Measurements from ENCODE around the gene KPNA2.
"Not testable (repeated sequence)": the region's sequence is repeated elsewhere in the genome, so short reads cannot be mapped to it uniquely, and the experiment has no call there.

KPNA2 gene

DNA sequence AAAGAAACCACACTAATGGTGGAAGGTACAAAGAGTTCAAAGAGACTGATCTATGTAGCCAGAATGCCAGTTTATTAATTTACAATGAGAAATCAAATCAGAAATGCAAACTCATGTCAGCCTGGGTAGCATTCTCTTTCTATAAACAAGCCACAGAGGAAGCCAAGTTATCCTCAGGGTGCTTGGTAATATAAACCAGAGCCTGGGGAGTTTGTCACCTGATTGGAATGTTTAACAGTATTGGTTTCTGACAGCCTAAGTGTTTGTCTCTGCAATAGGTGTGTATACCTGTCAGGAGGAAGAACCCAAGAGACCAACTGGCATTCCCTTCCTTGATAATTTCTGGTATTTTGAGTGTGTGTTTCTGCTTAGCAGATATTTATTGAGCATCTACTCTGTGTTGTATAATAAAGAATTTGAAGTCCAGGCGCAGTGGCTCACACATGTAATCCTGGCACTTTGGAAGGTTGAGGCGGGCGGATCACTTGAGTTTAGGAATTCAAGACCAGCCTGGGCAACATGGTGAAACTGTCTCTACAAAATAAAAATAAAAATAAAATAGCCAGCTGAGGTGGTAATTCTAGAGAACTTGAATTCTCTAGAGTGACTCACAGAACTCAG is 36.1 kb upstream of the KPNA2 start:
- Histone ChIP-seq H3K4me1 (ENCODE audit: control insufficient read depth in 1 of 2, insufficient read depth in 2 of 2, low read length in 2 of 2) (peaks cover 7% of the 10 kb centered on the region in 2 donors), H3K9me3 (ENCODE audit: control insufficient read depth in 1 of 2, low read length in 2 of 2) (no peaks in the 10 kb centered on the region), H3K36me3 (ENCODE audit: control insufficient read depth in 1 of 2, insufficient read depth in 2 of 2, low read length in 2 of 2) (no peaks in the 10 kb centered on the region), H3K27ac (ENCODE audit: low read length) (no peak overlapping the region), H3K4me3 (ENCODE audit: low read depth in 1 of 2, low read length in 2 of 2) (no peak overlapping the region), H3K27me3 (ENCODE audit: low read depth, low read length) (no peaks in the 10 kb centered on the region)

DNA sequence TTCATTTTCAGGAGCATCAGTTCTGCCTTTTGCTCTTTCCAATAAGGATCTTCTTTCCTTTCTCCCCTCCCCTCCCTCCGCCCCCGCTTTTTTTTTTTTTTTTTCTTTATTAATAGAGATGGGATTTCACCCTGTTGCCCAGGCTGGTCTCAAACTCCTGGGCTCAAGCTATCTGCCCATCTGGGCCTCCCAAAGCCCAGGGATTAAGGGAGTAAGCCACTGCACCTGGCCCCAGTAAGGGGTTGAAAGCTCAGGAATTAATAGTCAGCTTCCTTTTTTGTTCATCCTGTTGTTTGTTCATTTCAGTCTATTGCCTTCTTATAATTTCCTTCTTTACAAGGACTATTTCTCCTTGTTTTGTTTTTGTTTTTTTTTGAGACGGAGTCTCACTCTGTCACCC is 31.3 kb upstream of the KPNA2 start:
- Histone ChIP-seq H3K4me1 (ENCODE audit: control insufficient read depth in 1 of 2, insufficient read depth in 2 of 2, low read length in 2 of 2) (no peaks in the 10 kb centered on the region), H3K9me3 (ENCODE audit: control insufficient read depth in 1 of 2, low read length in 2 of 2) (no peaks in the 10 kb centered on the region), H3K4me3 (ENCODE audit: low read depth in 1 of 2, low read length in 2 of 2) (no peak overlapping the region), H3K27me3 (ENCODE audit: low read depth, low read length) (no peaks in the 10 kb centered on the region), H3K36me3 (ENCODE audit: control insufficient read depth in 1 of 2, insufficient read depth in 2 of 2, low read length in 2 of 2) (no peaks in the 10 kb centered on the region), H3K27ac (ENCODE audit: low read length) (no peak overlapping the region)

GRCh38 chr17:68006797-68007196 is 28.7 kb upstream of the KPNA2 start:
- H3K4me1 ChIP-seq (ENCODE audit: control insufficient read depth in 1 of 2, insufficient read depth in 2 of 2, low read length in 2 of 2) = no peaks in the 10 kb centered on the region
- H3K36me3 ChIP-seq (ENCODE audit: control insufficient read depth in 1 of 2, insufficient read depth in 2 of 2, low read length in 2 of 2) = no peaks in the 10 kb centered on the region
- no peak overlapping the region for H3K4me3 ChIP-seq (ENCODE audit: low read depth in 1 of 2, low read length in 2 of 2)

GRCh38 chr17:68011199-68011665 is 24.3 kb upstream of the KPNA2 start:
- H3K36me3 ChIP-seq (ENCODE audit: control insufficient read depth in 1 of 2, insufficient read depth in 2 of 2, low read length in 2 of 2) = no peaks in the 10 kb centered on the region
- no peaks in the 10 kb centered on the region for H3K9me3 ChIP-seq (ENCODE audit: control insufficient read depth in 1 of 2, low read length in 2 of 2)
- H3K4me3 ChIP-seq (ENCODE audit: low read depth in 1 of 2, low read length in 2 of 2) = no peak overlapping the region
- no peaks in the 10 kb centered on the region for H3K4me1 ChIP-seq (ENCODE audit: control insufficient read depth in 1 of 2, insufficient read depth in 2 of 2, low read length in 2 of 2)
- H3K27me3 ChIP-seq (ENCODE audit: low read depth, low read length) = no peaks in the 10 kb centered on the region
- H3K27ac ChIP-seq (ENCODE audit: low read length) = no peak overlapping the region

More at GRCh38 chr17:68006797-68007196, 28.7 kb upstream of the KPNA2 start:
- Histone ChIP-seq H3K27me3 (ENCODE audit: low read depth, low read length) (no peaks in the 10 kb centered on the region), H3K27ac (ENCODE audit: low read length) (no peak overlapping the region), H3K9me3 (ENCODE audit: control insufficient read depth in 1 of 2, low read length in 2 of 2) (no peaks in the 10 kb centered on the region)

DNA sequence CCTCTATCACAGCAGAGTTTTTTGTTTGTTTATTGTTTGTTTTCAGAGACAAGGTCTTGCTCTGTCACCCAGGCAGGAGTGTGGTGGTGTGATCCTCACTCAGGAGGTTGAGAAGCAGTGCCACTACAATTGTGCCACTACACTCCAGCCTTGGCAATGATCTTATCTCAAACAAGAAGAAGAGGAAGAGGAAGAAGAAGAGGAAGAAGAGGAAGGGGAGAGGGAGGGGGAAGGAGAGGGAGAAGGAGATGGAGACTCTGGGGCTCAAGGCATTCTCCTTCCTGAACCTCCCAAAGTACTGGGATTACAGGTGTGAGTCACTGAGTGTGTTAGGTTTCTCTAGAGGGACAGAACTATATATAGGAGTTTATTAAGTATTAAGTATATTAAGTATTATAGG is 22.1 kb upstream of the KPNA2 start:
- Histone ChIP-seq H3K36me3 (ENCODE audit: control insufficient read depth in 1 of 2, insufficient read depth in 2 of 2, low read length in 2 of 2) (no peaks in the 10 kb centered on the region), H3K9me3 (ENCODE audit: control insufficient read depth in 1 of 2, low read length in 2 of 2) (no peaks in the 10 kb centered on the region), H3K4me1 (ENCODE audit: control insufficient read depth in 1 of 2, insufficient read depth in 2 of 2, low read length in 2 of 2) (no peaks in the 10 kb centered on the region), H3K27me3 (ENCODE audit: low read depth, low read length) (no peaks in the 10 kb centered on the region), H3K27ac (ENCODE audit: low read length) (no peak overlapping the region), H3K4me3 (ENCODE audit: low read depth in 1 of 2, low read length in 2 of 2) (no peak overlapping the region)

- no peaks in the 10 kb centered on the region for H3K9me3 ChIP-seq (ENCODE audit: control insufficient read depth in 1 of 2, low read length in 2 of 2)
- no peaks in the 10 kb centered on the region for H3K36me3 ChIP-seq (ENCODE audit: control insufficient read depth in 1 of 2, insufficient read depth in 2 of 2, low read length in 2 of 2)
- no peaks in the 10 kb centered on the region for H3K27me3 ChIP-seq (ENCODE audit: low read depth, low read length)
- no peak overlapping the region for H3K27ac ChIP-seq (ENCODE audit: low read length)
- H3K4me3 ChIP-seq (ENCODE audit: low read depth in 1 of 2, low read length in 2 of 2) = no peak overlapping the region
- H3K4me1 ChIP-seq (ENCODE audit: control insufficient read depth in 1 of 2, insufficient read depth in 2 of 2, low read length in 2 of 2) = no peaks in the 10 kb centered on the region
Measured at GRCh38 chr17:68015081-68015723, 20.3 kb upstream of the KPNA2 start.

- H3K4me3 ChIP-seq (ENCODE audit: low read depth in 1 of 2, low read length in 2 of 2) = no peak overlapping the region
- no peaks in the 10 kb centered on the region for H3K27me3 ChIP-seq (ENCODE audit: low read depth, low read length)
- no peak overlapping the region for H3K27ac ChIP-seq (ENCODE audit: low read length)
- H3K4me1 ChIP-seq (ENCODE audit: control insufficient read depth in 1 of 2, insufficient read depth in 2 of 2, low read length in 2 of 2) = no peaks in the 10 kb centered on the region
- H3K36me3 ChIP-seq (ENCODE audit: control insufficient read depth in 1 of 2, insufficient read depth in 2 of 2, low read length in 2 of 2) = no peaks in the 10 kb centered on the region
- H3K9me3 ChIP-seq (ENCODE audit: control insufficient read depth in 1 of 2, low read length in 2 of 2) = no peaks in the 10 kb centered on the region
Measured at GRCh38 chr17:68016838-68017237, 18.7 kb upstream of the KPNA2 start.

DNA sequence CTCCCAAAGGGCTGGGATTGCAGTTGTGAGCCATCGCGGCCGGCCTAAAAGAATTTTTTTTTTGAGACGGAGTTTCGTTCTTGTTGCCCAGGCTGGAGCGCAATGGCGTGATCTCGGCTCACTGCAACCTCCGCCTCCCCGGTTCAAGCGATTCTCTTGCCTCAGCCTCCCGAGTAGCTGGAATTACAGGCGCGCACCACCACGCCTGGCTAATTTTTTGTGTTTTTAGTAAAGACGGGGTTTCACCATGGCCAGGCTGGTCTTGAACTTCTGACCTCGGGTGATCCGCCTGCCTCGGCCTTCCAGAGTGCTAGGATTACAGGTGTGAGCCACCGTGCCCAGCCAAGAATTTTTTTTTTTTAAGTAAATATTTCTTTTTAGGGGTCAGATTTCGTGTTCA is 17.0 kb upstream of the KPNA2 start:
- H3K27ac ChIP-seq (ENCODE audit: low read length); H3K4me3 ChIP-seq (ENCODE audit: low read depth in 1 of 2, low read length in 2 of 2); H3K27me3 ChIP-seq (ENCODE audit: low read depth, low read length); H3K9me3 ChIP-seq (ENCODE audit: control insufficient read depth in 1 of 2, low read length in 2 of 2); H3K36me3 ChIP-seq (ENCODE audit: control insufficient read depth in 1 of 2, insufficient read depth in 2 of 2, low read length in 2 of 2); H3K4me1 ChIP-seq (ENCODE audit: control insufficient read depth in 1 of 2, insufficient read depth in 2 of 2, low read length in 2 of 2): not testable (repeated sequence)

GRCh38 chr17:68019336-68019674 is 16.2 kb upstream of the KPNA2 start:
- Histone ChIP-seq H3K4me3 (ENCODE audit: low read depth in 1 of 2, low read length in 2 of 2) (no peak overlapping the region), H3K27ac (ENCODE audit: low read length) (no peak overlapping the region), H3K36me3 (ENCODE audit: control insufficient read depth in 1 of 2, insufficient read depth in 2 of 2, low read length in 2 of 2) (no peaks in the 10 kb centered on the region), H3K27me3 (ENCODE audit: low read depth, low read length) (no peaks in the 10 kb centered on the region), H3K9me3 (ENCODE audit: control insufficient read depth in 1 of 2, low read length in 2 of 2) (no peaks in the 10 kb centered on the region), H3K4me1 (ENCODE audit: control insufficient read depth in 1 of 2, insufficient read depth in 2 of 2, low read length in 2 of 2) (no peaks in the 10 kb centered on the region)

DNA sequence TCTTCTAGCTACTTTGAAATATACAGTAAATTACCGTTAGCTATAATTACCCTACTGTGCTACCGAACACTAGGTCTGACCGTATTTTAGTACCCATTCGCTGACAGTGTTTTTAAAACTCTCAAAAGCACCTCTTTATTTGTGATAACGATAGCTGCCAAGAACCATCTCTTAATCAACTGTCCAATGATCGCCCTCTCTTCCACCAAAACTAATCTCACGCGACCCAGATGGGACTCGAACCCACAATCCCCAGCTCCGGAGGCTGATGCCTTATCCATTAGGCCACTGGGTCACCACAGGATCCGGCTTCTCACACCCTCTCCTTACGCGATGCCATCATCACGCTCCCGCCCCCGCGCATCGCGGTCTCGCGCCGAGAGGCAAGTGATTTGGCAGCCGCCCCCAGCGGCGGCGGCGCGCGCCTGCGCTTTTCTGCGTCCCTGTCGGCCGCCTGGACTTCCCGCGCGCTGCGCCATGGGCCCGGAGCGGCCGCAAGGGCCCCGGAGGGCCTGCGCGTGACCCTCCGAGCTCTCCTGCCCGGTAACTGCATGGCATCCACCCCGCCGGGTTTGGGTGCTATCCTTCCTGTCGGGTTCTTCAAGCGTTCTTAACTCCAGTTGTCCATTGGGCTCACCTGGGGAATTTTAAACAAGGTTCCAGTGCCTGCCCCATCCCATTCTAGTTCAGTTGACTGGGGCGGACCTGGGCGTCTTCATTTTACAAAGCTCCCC is 15.7 kb upstream of the KPNA2 start:
- Histone ChIP-seq H3K36me3 (ENCODE audit: control insufficient read depth in 1 of 2, insufficient read depth in 2 of 2, low read length in 2 of 2) (no peaks in the 10 kb centered on the region), H3K4me1 (ENCODE audit: control insufficient read depth in 1 of 2, insufficient read depth in 2 of 2, low read length in 2 of 2) (no peaks in the 10 kb centered on the region), H3K27ac (ENCODE audit: low read length) (peak overlapping the region; percentile 77), H3K4me3 (ENCODE audit: low read depth in 1 of 2, low read length in 2 of 2) (peak overlapping the region; percentile 71 to 75), H3K9me3 (ENCODE audit: control insufficient read depth in 1 of 2, low read length in 2 of 2) (no peaks in the 10 kb centered on the region), H3K27me3 (ENCODE audit: low read depth, low read length) (no peaks in the 10 kb centered on the region)

DNA sequence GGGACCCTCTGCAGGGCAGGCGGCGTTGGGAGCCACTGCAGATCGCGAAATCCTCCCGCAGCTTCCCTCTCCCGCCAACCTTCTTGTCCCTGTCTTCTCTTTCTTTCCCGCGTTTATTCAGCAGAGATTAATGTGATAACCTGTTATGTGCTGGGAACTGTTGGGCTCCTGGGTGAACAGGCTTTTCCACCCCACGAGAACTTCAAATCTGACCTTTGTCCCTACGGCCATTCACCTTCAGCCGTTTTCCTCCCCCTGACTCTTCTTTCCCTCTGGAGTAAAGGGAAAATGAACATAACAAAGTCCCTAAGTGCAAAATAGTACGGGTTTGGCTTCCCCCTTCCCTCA is 15.2 kb upstream of the KPNA2 start:
- no peaks in the 10 kb centered on the region for H3K9me3 ChIP-seq (ENCODE audit: control insufficient read depth in 1 of 2, low read length in 2 of 2)
- no peaks in the 10 kb centered on the region for H3K27me3 ChIP-seq (ENCODE audit: low read depth, low read length)
- peak overlapping the region; percentile 71 to 75 for H3K4me3 ChIP-seq (ENCODE audit: low read depth in 1 of 2, low read length in 2 of 2)
- no peaks in the 10 kb centered on the region for H3K36me3 ChIP-seq (ENCODE audit: control insufficient read depth in 1 of 2, insufficient read depth in 2 of 2, low read length in 2 of 2)
- peak overlapping the region; percentile 77 for H3K27ac ChIP-seq (ENCODE audit: low read length)
- no peaks in the 10 kb centered on the region for H3K4me1 ChIP-seq (ENCODE audit: control insufficient read depth in 1 of 2, insufficient read depth in 2 of 2, low read length in 2 of 2)

Data from muscle layer of duodenum (tissue), 2 donors.